NCI-H2107 (cell line): ENCODE data around the gene AGBL5.

Experiments used
- DNase-seq: peaks from one replicate; lab custom pipeline; 2025; lab: John Stamatoyannopoulos, UW

Gene AGBL5

DNA sequence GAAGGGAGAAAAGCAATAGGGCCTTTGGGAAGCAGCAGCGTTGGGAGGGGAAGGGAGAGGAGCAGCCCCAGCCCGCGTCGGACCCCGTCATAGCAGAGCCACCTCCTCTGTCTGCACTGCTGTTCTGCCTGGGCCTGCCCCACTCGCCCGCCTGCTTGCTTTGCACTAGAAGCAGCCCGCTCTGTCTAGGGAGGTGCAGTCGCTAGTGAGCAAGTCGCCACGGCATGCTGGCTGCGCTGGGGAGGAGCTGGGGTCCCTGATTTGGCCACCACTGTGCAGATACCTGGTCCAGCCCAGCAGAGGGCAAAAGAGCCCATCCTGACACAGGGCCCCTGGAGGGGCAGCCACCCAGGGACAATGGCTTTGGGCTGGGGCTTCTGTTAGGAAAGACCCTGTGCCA is 26.7 kb upstream of the AGBL5 start:
- no peak for DNase-seq

DNA sequence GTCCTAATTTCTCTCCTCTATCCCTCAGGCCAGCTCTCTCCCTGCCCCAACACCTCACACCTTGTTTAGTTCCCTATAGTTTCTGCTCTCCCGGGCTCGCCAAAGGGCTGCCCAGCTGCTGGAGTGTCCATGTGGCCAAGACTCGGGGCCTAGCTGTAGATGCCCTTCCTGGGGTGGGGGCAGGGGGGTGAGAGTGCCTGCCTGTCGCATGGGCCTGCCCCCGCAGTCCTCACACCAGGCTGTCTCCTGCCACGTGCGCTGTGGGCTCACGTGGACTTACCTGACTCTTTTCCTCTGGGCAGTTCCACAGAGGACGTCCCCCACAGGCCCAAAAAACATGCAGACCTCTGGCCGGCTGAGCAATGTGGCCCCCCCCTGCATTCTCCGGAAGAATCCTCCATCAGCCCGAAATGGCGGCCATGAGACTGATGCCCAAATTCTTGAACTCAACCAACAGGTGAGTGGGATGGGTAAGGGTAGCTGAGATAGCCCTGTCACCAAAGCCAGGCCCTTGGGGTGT is 26.1 kb upstream of the AGBL5 start:
- DNase-seq: no peak

DNA sequence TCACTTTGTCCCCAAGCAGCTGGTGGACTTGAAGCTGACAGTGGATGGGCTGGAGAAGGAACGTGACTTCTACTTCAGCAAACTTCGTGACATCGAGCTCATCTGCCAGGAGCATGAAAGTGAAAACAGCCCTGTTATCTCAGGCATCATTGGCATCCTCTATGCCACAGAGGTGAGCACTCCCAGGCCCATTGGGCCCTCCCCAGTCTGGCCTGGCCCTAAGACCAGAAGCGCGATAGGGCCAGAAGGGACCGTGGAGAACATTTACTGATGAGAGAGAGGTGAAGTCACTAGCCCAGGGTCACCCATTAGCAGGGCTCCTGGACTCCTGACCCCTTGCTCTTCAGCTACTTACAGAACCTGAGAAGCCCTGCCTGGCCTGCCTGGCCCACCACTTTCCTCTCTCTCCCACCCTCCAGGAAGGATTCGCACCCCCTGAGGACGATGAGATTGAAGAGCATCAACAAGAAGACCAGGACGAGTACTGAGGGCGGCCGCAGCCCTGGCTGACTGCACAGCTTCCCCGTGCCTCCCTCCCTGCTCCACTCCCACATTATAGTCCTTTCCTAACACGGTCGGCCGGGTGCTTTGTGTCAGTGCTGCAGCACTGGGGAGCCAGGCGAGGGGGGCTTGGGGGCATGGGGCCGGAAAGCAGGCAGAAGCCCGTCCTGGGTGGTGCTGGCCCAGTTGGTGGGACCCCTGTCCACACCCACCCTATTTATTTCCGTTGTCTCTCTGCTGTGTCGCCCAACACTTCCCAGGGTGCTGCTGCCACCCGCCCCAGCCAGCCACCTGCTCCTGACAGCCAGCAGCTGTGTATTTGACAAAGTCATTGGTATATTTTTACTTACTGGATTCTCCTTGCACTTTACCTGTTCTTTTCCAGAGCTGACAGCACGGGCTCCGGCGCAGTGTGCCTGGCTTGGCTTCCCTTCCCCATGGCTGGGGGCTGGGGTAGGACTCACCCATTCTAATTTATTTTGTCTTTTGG is 25.3 kb upstream of the AGBL5 start:
- no peak for DNase-seq

DNA sequence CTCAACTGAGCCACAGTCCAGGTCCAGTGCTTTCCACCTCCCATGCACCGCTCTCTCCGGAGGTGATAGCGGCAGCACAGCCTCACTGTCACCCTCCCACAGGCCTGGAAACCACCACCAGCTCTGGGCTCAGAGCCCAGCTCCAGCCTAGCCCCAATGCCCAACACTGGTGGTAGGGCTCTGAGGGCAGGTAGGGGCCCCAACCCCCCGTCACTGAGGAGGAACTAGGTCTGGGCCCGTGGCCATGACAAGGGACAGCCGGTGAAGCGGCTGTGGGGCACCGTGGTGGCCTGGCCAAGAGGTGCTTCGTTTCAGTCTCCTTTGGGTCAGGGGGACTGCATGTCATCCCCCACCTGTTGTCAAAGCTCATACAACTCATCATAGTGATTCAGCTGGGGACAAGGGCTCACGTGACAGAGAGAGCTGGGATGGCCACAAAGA is 24.2 kb upstream of the AGBL5 start:
- DNase-seq: no peak

DNA sequence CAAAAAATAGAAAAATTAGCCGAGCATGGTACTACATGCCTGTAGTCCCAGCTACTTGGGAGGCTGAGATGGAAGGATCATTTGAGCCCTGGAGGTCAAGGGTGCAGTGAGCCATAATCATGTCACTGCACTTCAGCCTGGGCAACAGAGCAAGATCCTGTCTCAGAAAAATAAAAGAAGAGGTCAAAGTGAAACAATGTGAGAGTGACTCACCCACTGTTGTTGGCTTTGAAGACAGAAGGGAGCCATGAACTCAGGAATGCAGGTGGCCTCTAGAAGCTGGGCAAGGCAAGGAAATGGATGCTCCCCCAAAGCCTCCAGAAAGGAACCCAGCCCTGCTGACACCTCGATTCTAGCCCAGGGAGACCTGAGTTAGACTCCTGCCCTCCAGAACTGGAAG is 22.4 kb upstream of the AGBL5 start:
- DNase-seq: no peak

DNA sequence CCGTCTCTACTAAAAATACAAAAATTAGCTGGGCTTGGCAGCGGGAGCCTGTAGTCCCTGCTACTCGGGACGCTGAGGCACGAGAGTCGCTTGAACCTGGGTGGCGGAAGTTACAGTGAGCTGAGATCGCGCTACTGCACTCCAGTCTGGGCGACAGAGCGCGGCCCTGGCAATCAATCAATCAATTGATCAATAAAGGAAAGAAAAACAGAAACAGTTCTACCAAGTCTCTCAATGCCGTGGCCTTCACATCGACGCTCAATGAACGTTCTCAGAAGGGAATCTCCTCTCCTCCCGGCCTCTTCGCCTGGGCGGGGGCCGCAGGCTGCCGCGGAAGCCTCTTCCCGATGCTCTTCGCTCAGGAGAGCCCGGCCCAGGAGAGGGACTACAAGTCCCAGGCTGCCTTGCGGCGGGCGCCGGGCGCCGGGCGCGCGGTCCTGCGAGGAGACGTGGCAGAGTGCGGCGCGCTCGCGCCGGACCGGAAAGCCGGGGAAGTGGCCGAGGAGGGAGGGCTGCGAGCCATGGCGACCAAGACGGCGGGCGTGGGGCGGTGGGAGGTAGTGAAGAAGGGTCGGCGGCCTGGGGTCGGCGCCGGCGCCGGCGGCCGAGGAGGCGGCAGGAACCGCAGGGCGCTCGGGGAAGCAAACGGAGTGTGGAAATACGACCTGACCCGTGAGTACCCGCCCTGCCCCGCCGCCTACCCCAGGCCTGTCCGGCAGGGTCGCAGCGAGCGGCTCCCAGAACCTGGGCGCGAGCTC is 18.8 kb upstream of the AGBL5 start, which contains the start of gene TMEM214:
TMEM214 (plus strand) TSS at position 471 of the 758 bp plus-strand sequence; CDS start at position 522, 51 bp downstream.
- DNase-seq: peak; percentile 63

DNA sequence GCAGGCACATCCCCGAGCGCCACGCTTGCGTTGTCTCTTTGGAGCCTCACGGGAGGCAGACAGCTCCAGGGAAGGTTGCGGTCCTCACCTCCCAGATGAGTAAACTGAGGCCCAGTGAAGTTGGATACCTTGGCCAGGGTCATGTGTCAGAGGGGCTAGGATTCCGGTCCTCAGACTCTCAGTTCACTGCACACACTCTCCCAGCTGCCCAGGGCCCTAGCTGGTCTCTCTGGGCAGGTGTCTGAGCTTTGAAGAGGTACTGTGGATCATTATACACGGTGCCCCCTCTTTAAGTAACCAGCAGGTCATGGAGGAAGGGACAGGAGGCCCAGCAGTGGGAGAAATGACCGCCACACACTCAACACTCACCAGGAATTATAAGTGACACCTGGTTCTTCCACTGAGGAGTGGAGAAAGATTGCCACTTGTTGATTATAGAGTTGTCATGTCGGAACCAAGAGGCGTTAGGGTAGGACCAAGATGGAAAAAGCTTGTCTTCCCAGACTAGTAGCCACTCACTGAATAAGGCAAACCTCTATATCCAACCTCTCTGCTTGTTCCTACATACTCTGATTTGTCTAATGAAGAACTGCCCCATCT is 18.1 kb upstream of the AGBL5 start:
- DNase-seq: no peak

DNA sequence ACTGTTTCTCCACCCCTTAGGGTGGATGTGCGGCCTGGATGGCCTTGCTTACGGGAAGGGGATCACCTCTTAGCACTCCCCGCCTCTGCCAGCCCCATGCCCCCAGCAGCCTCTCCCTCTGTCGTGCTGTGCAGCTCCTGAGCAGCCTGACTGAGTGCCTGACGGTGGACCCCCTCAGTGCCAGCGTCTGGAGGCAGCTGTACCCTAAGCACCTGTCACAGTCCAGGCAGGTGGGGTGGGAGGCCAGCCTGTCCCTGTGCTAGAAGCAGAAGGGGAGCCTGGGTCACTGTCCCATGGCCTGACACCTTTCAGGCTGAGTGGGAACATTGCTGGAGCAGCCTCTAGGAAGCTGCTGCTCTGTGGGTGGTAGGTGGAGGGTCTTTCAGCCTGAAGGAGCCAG is 13.5 kb upstream of the AGBL5 start:
- no peak for DNase-seq

DNA sequence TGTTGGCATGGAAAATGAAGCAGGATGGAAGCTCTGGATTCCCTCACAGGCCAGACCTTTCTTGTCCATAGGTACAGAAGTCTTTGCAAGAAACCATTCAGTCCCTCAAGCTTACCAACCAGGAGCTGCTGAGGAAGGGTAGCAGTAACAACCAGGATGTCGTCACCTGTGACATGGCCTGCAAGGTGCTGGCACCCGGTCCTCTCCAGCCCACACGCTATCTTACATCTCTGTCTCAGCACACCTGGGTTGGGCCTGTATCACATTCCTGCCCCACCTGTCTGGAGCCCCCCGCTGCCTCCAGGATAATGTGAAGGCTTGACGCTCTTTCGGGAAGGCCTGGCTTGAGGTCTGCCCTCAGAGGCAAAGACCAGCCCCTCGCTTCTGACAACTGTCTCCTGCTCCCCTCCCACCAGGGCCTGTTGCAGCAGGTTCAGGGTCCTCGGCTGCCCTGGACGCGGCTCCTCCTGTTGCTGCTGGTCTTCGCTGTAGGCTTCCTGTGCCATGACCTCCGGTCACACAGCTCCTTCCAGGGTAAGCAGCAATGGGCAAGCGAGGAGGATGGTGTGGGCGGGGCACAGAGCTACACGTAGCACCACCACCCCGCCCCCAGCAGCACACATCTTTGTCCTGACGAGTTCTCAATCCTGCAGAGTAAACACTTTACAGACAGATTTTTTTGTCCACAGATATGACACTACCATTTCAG is 12.7 kb upstream of the AGBL5 start:
- DNase-seq: no peak

DNA sequence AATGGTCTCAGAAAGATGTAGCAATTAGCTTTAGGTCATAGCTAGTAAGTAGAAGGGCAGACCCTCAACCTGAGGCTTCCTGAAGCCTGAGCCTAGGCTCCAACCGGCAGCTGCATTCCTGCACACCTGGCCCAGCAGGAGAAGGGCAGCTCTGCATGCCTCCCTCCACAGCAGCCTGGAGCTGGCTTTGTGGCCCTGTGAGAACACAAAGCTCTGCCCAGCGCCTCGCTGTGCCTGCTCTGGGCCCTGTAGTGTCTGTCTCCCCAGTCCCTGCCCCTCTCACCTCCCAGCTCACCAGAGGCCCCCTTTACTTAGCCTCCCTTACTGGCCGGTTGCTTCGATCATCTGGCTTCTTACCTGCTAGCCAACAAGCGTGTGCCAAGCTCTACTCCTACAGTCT is 12.0 kb upstream of the AGBL5 start:
- DNase-seq: no peak

DNA sequence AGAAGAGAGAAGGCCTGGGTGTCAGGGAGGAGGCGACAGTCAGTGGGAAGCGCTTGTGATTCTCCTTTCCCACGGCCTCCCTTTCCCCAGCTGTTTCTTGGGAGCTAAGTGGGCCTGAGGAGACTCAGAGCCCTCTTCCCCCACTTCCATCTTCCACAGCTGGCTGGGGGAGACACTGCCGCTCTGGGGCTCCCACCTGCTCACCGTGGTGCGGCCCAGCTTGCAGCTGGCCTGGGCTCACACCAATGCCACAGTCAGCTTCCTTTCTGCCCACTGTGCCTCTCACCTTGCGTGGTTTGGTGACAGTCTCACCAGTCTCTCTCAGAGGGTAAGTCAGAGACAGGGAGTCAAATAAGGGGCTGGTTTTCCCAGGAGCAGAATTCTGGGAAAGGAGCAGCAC is 11.6 kb upstream of the AGBL5 start:
- no peak for DNase-seq

DNA sequence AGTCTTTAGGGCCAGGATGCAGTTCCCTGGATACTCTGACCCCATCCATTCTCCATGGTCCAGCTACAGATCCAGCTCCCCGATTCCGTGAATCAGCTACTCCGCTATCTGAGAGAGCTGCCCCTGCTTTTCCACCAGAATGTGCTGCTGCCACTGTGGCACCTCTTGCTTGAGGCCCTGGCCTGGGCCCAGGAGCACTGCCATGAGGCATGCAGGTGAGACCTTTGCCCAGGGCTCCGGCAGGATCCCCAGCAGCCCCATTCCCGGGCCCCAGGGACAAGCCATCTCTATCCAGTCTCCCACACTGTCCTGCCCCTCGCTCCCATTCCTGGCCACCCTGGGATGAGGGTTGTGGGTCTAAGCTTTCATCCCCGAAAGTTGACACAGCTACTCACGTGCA is 11.2 kb upstream of the AGBL5 start:
- DNase-seq: no peak

DNA sequence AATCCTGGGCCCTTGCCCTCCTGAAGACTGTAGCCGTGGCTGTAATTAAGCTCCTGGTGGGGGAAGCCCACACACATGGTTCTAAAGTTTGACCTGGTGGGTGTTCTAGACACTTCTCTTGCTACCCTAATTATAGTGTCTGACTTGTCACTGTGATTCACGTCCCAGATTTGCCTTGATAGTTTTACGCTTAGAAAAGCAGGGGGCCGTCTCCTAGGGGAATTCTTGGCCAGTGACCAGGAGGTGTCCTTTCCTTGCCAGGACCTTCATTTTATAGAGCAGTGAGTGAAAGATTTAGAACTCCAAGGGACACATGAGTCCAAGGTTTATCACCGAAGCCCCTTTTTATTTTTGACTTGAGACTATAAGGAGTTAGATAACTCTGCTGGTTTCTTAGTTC is 9.7 kb upstream of the AGBL5 start:
- DNase-seq: no peak

DNA sequence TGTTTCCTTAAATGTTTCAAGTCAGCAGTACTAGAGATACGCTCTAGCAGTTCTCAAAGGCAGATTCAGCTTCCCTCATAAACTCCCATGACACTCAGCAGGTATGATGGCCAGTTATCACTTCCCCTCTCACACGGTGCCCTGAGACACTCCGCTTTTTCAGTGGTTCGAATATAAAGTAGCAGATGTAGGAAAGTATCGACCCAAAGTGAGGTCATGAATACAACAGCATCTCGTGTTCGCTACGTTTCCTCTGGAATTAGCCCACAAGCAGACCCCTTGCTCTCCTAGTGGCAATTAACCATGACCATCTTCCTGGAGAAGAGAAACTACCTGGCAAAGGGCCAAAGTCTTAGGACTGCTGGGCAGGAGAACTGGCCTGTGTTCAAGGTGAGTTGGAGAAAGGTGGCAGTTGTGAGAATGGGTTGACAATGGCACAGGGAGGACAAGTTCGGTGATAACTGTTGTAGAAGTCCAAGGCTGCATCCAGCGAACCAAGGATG is 9.3 kb upstream of the AGBL5 start:
- no peak for DNase-seq

DNA sequence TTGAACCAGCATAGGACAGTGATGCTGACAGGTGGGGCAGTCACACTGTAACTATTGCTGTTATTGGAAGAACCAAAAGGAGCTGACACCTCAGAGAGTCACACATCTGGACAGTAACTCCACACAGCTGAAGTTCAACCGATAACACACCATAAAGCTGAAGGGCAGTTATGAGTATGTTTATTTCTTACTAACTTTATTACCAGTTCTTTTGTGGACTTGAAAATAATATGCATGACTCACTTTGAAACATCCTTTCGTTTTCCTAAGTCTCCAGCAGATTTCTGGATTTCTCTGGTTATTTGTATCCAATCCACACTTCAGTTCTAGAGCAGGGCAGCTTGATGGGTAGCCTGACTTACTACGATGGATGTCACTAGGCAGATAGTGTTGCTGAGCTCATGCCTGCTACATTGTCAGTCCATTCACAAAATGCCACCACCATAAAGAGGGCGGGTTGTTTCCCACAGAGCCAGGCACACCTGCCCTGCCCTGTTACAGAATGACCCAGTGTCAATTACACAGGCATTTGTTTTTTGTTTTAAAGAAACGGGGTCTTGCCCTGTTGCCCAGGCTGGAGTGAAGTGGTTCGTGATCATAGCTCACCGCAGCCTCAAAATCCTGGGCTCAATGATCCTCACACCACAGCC is 8.4 kb upstream of the AGBL5 start:
- DNase-seq: no peak

DNA sequence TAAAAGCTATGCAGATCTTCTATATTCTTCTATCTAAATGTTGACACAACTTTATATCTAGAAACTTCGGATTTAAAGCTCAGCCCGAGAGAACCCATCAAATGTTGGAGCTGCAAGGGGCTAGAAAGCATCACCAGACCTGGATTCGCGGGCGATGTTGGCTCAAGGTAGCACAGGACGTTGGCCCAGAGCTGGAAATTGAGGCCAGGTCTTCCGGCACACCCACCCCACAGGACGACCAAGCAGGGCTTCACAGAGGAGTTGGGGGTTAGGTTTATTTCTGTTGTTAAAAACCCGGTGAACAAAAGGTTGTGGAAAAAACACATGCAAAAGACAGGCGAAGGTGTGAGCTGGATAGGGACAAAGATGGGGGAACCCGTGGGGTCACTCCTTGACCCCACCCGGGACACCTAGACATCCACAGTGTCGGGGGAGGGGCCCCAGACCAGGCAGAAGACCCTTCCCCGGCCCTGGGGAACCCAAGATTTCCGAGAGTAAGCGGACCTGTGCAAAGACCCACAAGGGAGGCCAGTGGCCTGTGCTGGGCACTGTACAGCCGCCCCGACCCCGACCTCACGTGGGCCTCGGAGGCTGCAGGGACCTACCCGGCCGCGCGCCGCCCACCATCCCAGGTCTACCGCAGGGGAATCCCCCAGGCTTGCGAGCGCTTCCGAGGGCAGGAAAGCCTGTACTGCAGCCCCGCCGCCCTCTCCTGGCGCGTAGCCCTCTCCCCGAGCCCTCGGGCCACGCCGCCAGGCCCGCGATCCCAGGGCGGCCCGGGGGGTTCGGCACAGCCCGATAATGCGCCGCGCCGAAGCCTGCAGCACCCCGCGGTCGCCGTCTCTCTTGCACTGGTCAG is 1.8 kb upstream of the AGBL5 start:
- no peak for DNase-seq

DNA sequence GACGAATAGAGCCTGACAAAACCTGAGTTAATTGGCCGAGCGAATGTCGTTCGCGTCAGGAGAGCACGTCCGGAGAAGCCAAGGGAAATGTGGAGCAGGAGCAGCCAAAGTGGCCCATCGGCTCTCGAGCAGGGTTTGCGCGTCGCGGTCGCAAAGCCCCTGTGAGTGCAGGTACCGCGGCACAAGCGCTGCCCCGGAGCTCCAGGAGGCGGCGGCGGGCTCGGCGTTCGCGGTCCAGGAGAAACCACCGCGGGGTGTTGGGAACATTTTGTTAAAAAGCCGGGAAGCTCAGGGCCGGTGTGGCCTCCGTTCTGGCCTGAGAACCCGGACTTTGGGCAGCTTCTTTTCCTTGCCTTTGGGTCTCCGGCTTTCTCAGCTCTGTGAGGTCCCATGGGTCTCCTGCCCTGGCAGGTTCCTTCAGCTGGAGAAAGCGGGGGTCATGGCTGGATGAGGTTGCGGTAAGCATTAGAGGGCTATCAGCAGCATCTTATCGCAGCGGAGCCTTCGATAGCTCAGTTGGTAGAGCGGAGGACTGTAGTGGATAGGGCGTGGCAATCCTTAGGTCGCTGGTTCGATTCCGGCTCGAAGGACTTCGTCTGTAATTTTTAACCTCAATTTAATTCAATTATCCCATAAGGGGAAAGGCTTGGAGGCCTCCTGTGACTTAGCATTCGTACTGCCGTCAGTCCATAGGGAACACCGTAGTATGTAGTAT is 1.0 kb upstream of the AGBL5 start:
- peak; percentile 77 for DNase-seq

DNA sequence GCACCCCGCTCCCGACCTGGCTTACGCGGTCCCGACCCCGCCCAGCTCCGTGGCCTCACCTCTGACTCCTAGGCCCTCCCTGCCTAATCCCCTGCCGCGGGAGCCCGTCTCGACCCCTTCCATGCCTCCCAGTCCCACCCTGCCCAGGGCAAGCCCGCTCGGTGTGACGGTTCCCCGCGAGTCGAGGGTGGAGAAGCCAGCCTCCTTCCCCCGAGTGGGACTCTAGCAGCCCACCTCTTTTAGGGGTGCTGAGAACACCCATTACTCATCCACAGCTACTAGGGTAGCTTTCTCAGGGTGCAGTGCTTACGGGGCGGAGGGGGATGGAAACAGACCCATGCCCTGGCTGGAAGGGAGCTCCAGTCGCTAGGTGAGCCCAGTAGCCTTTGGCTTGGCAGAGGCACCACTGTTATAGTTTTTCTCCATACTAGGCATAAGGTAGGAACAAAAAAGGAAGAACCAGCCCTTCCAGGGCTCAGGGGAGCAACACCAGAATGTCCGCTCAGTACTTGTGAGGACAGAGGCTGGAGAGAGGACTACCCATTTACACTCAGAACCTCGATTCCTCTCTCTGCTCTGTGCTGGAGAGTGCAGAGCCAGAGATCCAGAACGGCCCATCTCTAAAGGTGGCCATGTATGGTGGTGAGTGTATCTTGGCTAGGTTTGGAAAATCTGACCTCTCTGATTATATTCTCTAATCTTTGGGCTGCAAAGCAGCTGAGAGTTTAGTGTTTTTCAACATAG is 606 bp downstream of the AGBL5 start:
- no peak for DNase-seq

DNA sequence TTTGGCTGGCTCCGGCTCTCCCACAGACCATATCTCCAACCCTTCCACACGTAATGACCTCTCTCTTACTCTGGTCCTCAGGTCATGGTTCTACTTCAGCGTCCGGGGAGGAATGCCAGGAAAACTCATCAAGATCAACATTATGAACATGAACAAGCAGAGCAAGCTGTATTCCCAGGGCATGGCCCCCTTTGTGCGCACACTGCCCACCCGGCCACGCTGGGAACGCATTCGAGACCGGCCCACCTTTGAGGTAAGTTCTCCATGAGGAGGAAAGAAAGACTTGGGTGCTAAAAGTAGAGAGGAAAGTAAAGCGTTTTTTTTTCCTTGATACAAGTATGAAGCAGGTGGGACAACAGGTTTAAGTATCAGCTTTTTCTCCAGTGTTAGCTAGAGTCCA is 1.9 kb downstream of the AGBL5 start:
- no peak for DNase-seq
